ENCODE data around the gene RAET1G.

The RAET1G gene

GRCh38 chr6:149877659-149878058 is 45.3 kb downstream of the RAET1G start:
- no peak overlapping the region for H2BK5ac ChIP-seq (ENCODE audit: low read length)
- H3K79me2 ChIP-seq (ENCODE audit: control insufficient read depth, insufficient read depth, low read length): no peaks in the 10 kb centered on the region
- H3K4me2 ChIP-seq (ENCODE audit: low read length): no peak overlapping the region
- no peak overlapping the region for H3K23ac ChIP-seq (ENCODE audit: low read length)
- no peak overlapping the region for H3K4ac ChIP-seq (ENCODE audit: low read depth, low read length)
- no peaks in the 10 kb centered on the region for H3K27me3 ChIP-seq (ENCODE audit: insufficient read depth, low read length, poor library complexity)
- H3K36me3 ChIP-seq (ENCODE audit: control insufficient read depth, insufficient read depth, low read length): no peaks in the 10 kb centered on the region
- H3K27ac ChIP-seq (ENCODE audit: low read depth, low read length): no peak overlapping the region
- H3K18ac ChIP-seq (ENCODE audit: low read length): no peak overlapping the region
- H4K8ac ChIP-seq (ENCODE audit: low read depth, low read length): no peak overlapping the region
- no peak overlapping the region for H3K4me3 ChIP-seq (ENCODE audit: low read length)
- H4K5ac ChIP-seq (ENCODE audit: low read length): no peak overlapping the region
- no peak overlapping the region for H2AK5ac ChIP-seq (ENCODE audit: low read length)
- no peaks in the 10 kb centered on the region for H3K79me1 ChIP-seq (ENCODE audit: low read length)
- H2BK15ac ChIP-seq (replicated peaks; ENCODE audit: low read depth): no peak overlapping the region
- no CpG with 5 or more reads among the region's 1 CpG for WGBS (ENCODE audit: extremely low coverage, insufficient coverage, low lambda C conversion rate)
- H3K4me1 ChIP-seq (ENCODE audit: control insufficient read depth, low read depth, low read length): no peaks in the 10 kb centered on the region
- H3K9ac ChIP-seq (ENCODE audit: low read length): no peak overlapping the region
- no peak for DNase-seq
- no peak overlapping the region for H3K56ac ChIP-seq (ENCODE audit: low read length)
- no peak overlapping the region for H2BK120ac ChIP-seq (ENCODE audit: low read depth, low read length)

- Histone ChIP-seq H4K8ac (ENCODE audit: low read depth, low read length) (no peak overlapping the region), H3K4me3 (ENCODE audit: low read length) (no peak overlapping the region), H3K18ac (ENCODE audit: low read length) (no peak overlapping the region), H3K27me3 (ENCODE audit: insufficient read depth, low read length, poor library complexity) (no peaks in the 10 kb centered on the region), H3K27ac (ENCODE audit: low read depth, low read length) (no peak overlapping the region), H3K9ac (ENCODE audit: low read length) (no peak overlapping the region), H3K79me2 (ENCODE audit: control insufficient read depth, insufficient read depth, low read length) (no peaks in the 10 kb centered on the region), H3K56ac (ENCODE audit: low read length) (no peak overlapping the region), H4K5ac (ENCODE audit: low read length) (no peak overlapping the region), H2BK15ac (replicated peaks; ENCODE audit: low read depth) (no peak overlapping the region), H2BK5ac (ENCODE audit: low read length) (no peak overlapping the region), H3K79me1 (ENCODE audit: low read length) (no peaks in the 10 kb centered on the region), H2BK120ac (ENCODE audit: low read depth, low read length) (no peak overlapping the region), H3K4me2 (ENCODE audit: low read length) (no peak overlapping the region), H3K4ac (ENCODE audit: low read depth, low read length) (no peak overlapping the region), H3K4me1 (ENCODE audit: control insufficient read depth, low read depth, low read length) (no peaks in the 10 kb centered on the region), H3K23ac (ENCODE audit: low read length) (no peak overlapping the region), H3K36me3 (ENCODE audit: control insufficient read depth, insufficient read depth, low read length) (no peaks in the 10 kb centered on the region), H2AK5ac (ENCODE audit: low read length) (no peak overlapping the region)
- no peak for DNase-seq
- WGBS (ENCODE audit: extremely low coverage, insufficient coverage, low lambda C conversion rate): no CpG with 5 or more reads among the region's 3 CpGs
These were observed 46.5 kb downstream of the RAET1G start for GRCh38 chr6:149876241-149876933.

- no CpG with 5 or more reads among the region's 1 CpG for WGBS (ENCODE audit: extremely low coverage, insufficient coverage, low lambda C conversion rate)
- Histone ChIP-seq H3K79me1 (ENCODE audit: low read length) (no peaks in the 10 kb centered on the region), H3K4me2 (ENCODE audit: low read length) (no peak overlapping the region), H4K5ac (ENCODE audit: low read length) (no peak overlapping the region), H2BK5ac (ENCODE audit: low read length) (no peak overlapping the region), H3K4me1 (ENCODE audit: control insufficient read depth, low read depth, low read length) (no peaks in the 10 kb centered on the region), H3K18ac (ENCODE audit: low read length) (no peak overlapping the region), H3K56ac (ENCODE audit: low read length) (no peak overlapping the region), H3K27ac (ENCODE audit: low read depth, low read length) (no peak overlapping the region), H3K4me3 (ENCODE audit: low read length) (no peak overlapping the region), H4K8ac (ENCODE audit: low read depth, low read length) (no peak overlapping the region), H3K27me3 (ENCODE audit: insufficient read depth, low read length, poor library complexity) (no peaks in the 10 kb centered on the region), H3K36me3 (ENCODE audit: control insufficient read depth, insufficient read depth, low read length) (no peaks in the 10 kb centered on the region), H3K79me2 (ENCODE audit: control insufficient read depth, insufficient read depth, low read length) (no peaks in the 10 kb centered on the region), H2BK15ac (replicated peaks; ENCODE audit: low read depth) (no peak overlapping the region), H2AK5ac (ENCODE audit: low read length) (no peak overlapping the region), H3K23ac (ENCODE audit: low read length) (no peak overlapping the region), H3K4ac (ENCODE audit: low read depth, low read length) (no peak overlapping the region), H3K9ac (ENCODE audit: low read length) (no peak overlapping the region), H2BK120ac (ENCODE audit: low read depth, low read length) (no peak overlapping the region)
- no peak for DNase-seq
These were observed 50.7 kb downstream of the RAET1G start for GRCh38 chr6:149872233-149872632.

- H3K4me2 ChIP-seq (ENCODE audit: low read length): no peak overlapping the region
- no peak overlapping the region for H2BK15ac ChIP-seq (replicated peaks; ENCODE audit: low read depth)
- no peak overlapping the region for H2BK120ac ChIP-seq (ENCODE audit: low read depth, low read length)
- no peaks in the 10 kb centered on the region for H3K79me1 ChIP-seq (ENCODE audit: low read length)
- H2AK5ac ChIP-seq (ENCODE audit: low read length): no peak overlapping the region
- H4K8ac ChIP-seq (ENCODE audit: low read depth, low read length): no peak overlapping the region
- H4K5ac ChIP-seq (ENCODE audit: low read length): no peak overlapping the region
- no peak overlapping the region for H3K56ac ChIP-seq (ENCODE audit: low read length)
- no peak overlapping the region for H3K4ac ChIP-seq (ENCODE audit: low read depth, low read length)
- no peak overlapping the region for H3K18ac ChIP-seq (ENCODE audit: low read length)
- WGBS (ENCODE audit: extremely low coverage, insufficient coverage, low lambda C conversion rate): no CpG with 5 or more reads among the region's 2 CpGs
- H3K79me2 ChIP-seq (ENCODE audit: control insufficient read depth, insufficient read depth, low read length): no peaks in the 10 kb centered on the region
- DNase-seq: no peak
- no peak overlapping the region for H3K23ac ChIP-seq (ENCODE audit: low read length)
- no peak overlapping the region for H3K27ac ChIP-seq (ENCODE audit: low read depth, low read length)
- H3K4me3 ChIP-seq (ENCODE audit: low read length): no peak overlapping the region
- no peaks in the 10 kb centered on the region for H3K4me1 ChIP-seq (ENCODE audit: control insufficient read depth, low read depth, low read length)
- H2BK5ac ChIP-seq (ENCODE audit: low read length): no peak overlapping the region
- H3K27me3 ChIP-seq (ENCODE audit: insufficient read depth, low read length, poor library complexity): no peaks in the 10 kb centered on the region
- H3K36me3 ChIP-seq (ENCODE audit: control insufficient read depth, insufficient read depth, low read length): no peaks in the 10 kb centered on the region
- H3K9ac ChIP-seq (ENCODE audit: low read length): no peak overlapping the region
These were observed 51.7 kb downstream of the RAET1G start for GRCh38 chr6:149871182-149871581.

- H3K36me3 ChIP-seq (ENCODE audit: control insufficient read depth, insufficient read depth, low read length): no peaks in the 10 kb centered on the region
- H4K5ac ChIP-seq (ENCODE audit: low read length): no peak overlapping the region
- H3K79me2 ChIP-seq (ENCODE audit: control insufficient read depth, insufficient read depth, low read length): no peaks in the 10 kb centered on the region
- H2BK5ac ChIP-seq (ENCODE audit: low read length): no peak overlapping the region
- H3K79me1 ChIP-seq (ENCODE audit: low read length): no peaks in the 10 kb centered on the region
- H4K8ac ChIP-seq (ENCODE audit: low read depth, low read length): no peak overlapping the region
- no peak overlapping the region for H3K27ac ChIP-seq (ENCODE audit: low read depth, low read length)
- no peaks in the 10 kb centered on the region for H3K4me1 ChIP-seq (ENCODE audit: control insufficient read depth, low read depth, low read length)
- no peak overlapping the region for H2BK15ac ChIP-seq (replicated peaks; ENCODE audit: low read depth)
- no peak overlapping the region for H3K56ac ChIP-seq (ENCODE audit: low read length)
- no peak overlapping the region for H3K23ac ChIP-seq (ENCODE audit: low read length)
- H3K4me2 ChIP-seq (ENCODE audit: low read length): no peak overlapping the region
- H3K4me3 ChIP-seq (ENCODE audit: low read length): no peak overlapping the region
- H2BK120ac ChIP-seq (ENCODE audit: low read depth, low read length): no peak overlapping the region
- WGBS (ENCODE audit: extremely low coverage, insufficient coverage, low lambda C conversion rate): no CpG with 5 or more reads among the region's 10 CpGs
- no peaks in the 10 kb centered on the region for H3K27me3 ChIP-seq (ENCODE audit: insufficient read depth, low read length, poor library complexity)
- no peak for DNase-seq
- no peak overlapping the region for H3K18ac ChIP-seq (ENCODE audit: low read length)
- H3K4ac ChIP-seq (ENCODE audit: low read depth, low read length): no peak overlapping the region
- H3K9ac ChIP-seq (ENCODE audit: low read length): no peak overlapping the region
- no peak overlapping the region for H2AK5ac ChIP-seq (ENCODE audit: low read length)
These were observed 53.5 kb downstream of the RAET1G start for GRCh38 chr6:149869275-149869892.

Measured in mesendoderm (in vitro differentiated cells).